Aorta (tissue), 5 donors: Measurements from ENCODE around the gene NXPH3. TPM values are rescaled to one million over a fixed set of nuclear protein-coding genes. Genes with fewer than 3 reads are reported as not detected.
A peak's percentile ranks its signal among the peaks of the same experiment; 100 is the strongest.

Source experiments
- ATAC-seq: fragments of 200-7000 bp; cut with Tn5 transposase; one replicate; pipeline ENCODE4 v1.9.1; 2022; ENCODE audit warnings: moderate library complexity; ENCODE audit not compliant: low FRiP score
- DNase-seq, 2 donors: peaks; one replicate each; pipeline ENCODE4 v3.0.0-alpha.2; 2020
- H3K27ac ChIP-seq, 2 donors: one replicate each; pipeline ENCODE4 v1.5.1; 2013; ENCODE audit warnings: low read length in 2 of 2, mild to moderate bottlenecking in 2 of 2, moderate library complexity in 2 of 2, control low read depth in 1 of 2, inconsistent platforms in 1 of 2, low read depth in 1 of 2
- H3K27me3 ChIP-seq, 2 donors: one replicate each; pipeline ENCODE4 v1.6.1; 2013; ENCODE audit warnings: control low read depth in 1 of 2, low read length in 1 of 2, mild to moderate bottlenecking in 1 of 2, moderate library complexity in 1 of 2; ENCODE audit not compliant: insufficient read depth in 2 of 2, control insufficient read depth in 1 of 2
- H3K36me3 ChIP-seq, 2 donors: one replicate each; pipeline ENCODE4 v1.6.1; 2013; ENCODE audit warnings: control low read depth in 1 of 2, low read length in 1 of 2, mild to moderate bottlenecking in 1 of 2; ENCODE audit not compliant: insufficient read depth in 2 of 2, control insufficient read depth in 1 of 2
- H3K4me1 ChIP-seq, 2 donors: one replicate each; pipeline ENCODE4 v1.6.1; 2013; ENCODE audit warnings: low read length in 2 of 2, control low read depth in 1 of 2, mild to moderate bottlenecking in 1 of 2, moderate library complexity in 1 of 2; ENCODE audit not compliant: insufficient read depth in 2 of 2, control insufficient read depth in 1 of 2
- H3K4me3 ChIP-seq, 2 donors: one replicate each; pipeline ENCODE4 v1.5.1; 2013; ENCODE audit warnings: low read length in 2 of 2, control low read depth in 1 of 2, mild to moderate bottlenecking in 1 of 2
- H3K9me3 ChIP-seq: one replicate; pipeline ENCODE4 v1.6.1; 2013; ENCODE audit warnings: mild to moderate bottlenecking, low read length; ENCODE audit not compliant: control insufficient read depth
- WGBS, 2 donors: extraction: QIAGEN DNeasy Blood & Tissue Kit; methylation state at CpG; one replicate each; pipeline ENCODE4 v1.1.7; 2013; 5-methylcytosine and 5-hydroxymethylcytosine counted together
- intact Hi-C, 2 donors: fragments of 100-400 bp; cut with DNase I; formaldehyde crosslinking; loops; one replicate each; pipeline versions ENCODE4 v1.14.2 to v1.15.0; 2022
- polyA plus RNA-seq, 2 donors: library from polyadenylated mRNA; stranded (reverse); fragments of 200-250 nt; gene quantifications; one replicate each; pipeline ENCODE4 v1.2.3, GENCODE V29; 2013
- total RNA-seq, 2 donors: library from RNA; stranded (reverse); fragmentation: NEBNext Ultra II Directional; extraction: Animal tissue kit (Norgen Biotek cat#: 25700); gene quantifications; one replicate each; pipeline ENCODE4 v1.2.1, GENCODE V29; 2021
- donor health status: healthy with polysubstance abuse.
- donor health status: Bipolar disorder and iron deficiency.
- donor health status: DM: no; HTN: no; CAD: no.
- donor health status: DM: no; HTN: no; CAD: no.
- donor health status: DM: yes; HTN: yes; CAD: no.

NXPH3 gene
- total and polyA plus RNA-seq, 4 donors: 40.4 to 87.5 (median 65.5) TPM

- Histone ChIP-seq H3K9me3 (no peaks in the 10 kb centered on the region), H3K4me3 (no peak overlapping the region), H3K27ac (peak overlapping the region in 1 of 2 donors; percentile 14), H3K4me1 (peaks cover 0 to 2% of the 10 kb centered on the region in 2 donors), H3K36me3 (peaks cover 0 to 3% of the 10 kb centered on the region in 2 donors), H3K27me3 (no peaks in the 10 kb centered on the region)
- WGBS, 2 donors: 37 to 47% methylated on average over 6 of the region's 6 CpGs
- intact Hi-C loops: no loop called here
- ATAC-seq (no peak), DNase-seq (no peak)
These were observed 6.0 kb downstream of the NXPH3 start for GRCh38 chr17:49581648-49581998.

DNA sequence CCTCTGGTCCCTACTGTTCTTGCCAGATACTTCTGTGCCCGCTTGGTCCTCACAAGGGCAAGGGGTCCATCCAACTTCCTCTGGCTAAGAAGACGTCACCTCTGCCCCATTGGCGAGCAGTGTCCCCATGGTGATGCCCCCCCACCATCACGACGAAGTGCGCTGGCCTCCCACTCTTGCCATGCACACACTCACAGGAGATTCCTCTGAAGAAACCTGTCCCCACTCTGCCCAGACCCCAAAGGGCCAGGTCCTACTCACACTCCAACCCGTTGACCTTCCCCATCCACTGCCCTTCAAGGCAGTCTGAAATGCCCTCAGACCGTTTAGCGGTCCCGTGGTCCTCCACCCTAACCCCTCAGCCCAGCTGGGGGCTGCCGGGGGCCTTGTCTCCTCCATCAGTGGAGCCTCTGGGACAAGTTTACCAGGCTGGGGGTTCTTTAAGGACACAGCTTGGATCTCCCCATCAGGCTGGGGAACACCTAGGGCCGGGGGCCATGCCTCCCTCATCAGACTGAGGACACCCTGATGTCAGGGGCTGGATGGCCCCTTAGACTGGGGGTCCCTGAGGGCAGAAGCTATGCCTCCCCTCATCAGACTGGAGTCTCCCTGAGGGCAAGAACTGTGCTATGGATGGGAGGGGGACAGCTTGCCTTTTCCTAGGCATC, 6.5 kb downstream of the NXPH3 start:
- peak overlapping the region in 1 of 2 donors; percentile 14 for H3K27ac ChIP-seq
- H3K4me3 ChIP-seq: no peak overlapping the region
- H3K27me3 ChIP-seq: no peaks in the 10 kb centered on the region
- H3K36me3 ChIP-seq: peaks cover 0 to 3% of the 10 kb centered on the region in 2 donors
- no peaks in the 10 kb centered on the region for H3K9me3 ChIP-seq
- DNase-seq (no peak), ATAC-seq (no peak)
- intact Hi-C loops: no loop called here
- peaks cover 0 to 2% of the 10 kb centered on the region in 2 donors for H3K4me1 ChIP-seq
- 83 to 85% methylated on average over 12 of the region's 12 CpGs for WGBS, 2 donors

DNA sequence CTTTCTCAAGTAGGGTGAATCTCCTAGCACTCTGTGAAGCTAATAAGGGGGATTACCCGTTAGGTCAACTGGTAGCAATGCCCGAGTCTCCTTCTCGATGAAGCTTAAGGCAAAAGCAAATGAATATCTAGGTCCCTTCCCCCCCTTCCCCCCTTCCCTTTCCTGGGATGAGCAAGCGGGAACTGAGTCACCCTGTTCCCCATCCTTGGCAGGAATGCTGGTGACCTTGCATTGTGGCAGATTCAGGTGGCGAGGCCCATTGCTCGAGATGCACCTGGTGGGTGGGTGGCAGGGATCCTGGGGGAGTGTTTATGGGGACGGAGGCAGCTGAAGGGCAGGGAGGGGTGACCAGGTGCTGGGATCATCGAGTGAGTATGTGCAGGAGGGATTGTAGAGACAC, 7.1 kb downstream of the NXPH3 start:
- no peak for ATAC-seq
- DNase-seq: no peak
- peaks cover 0 to 2% of the 10 kb centered on the region in 2 donors for H3K4me1 ChIP-seq
- WGBS, 2 donors: 84 to 88% methylated on average over 8 of the region's 8 CpGs
- H3K9me3 ChIP-seq: no peaks in the 10 kb centered on the region
- peaks cover 0 to 3% of the 10 kb centered on the region in 2 donors for H3K36me3 ChIP-seq
- H3K27me3 ChIP-seq: no peaks in the 10 kb centered on the region
- peak overlapping the region in 1 of 2 donors; percentile 25 for H3K27ac ChIP-seq
- H3K4me3 ChIP-seq: no peak overlapping the region
- intact Hi-C loops: no loop called here

DNA sequence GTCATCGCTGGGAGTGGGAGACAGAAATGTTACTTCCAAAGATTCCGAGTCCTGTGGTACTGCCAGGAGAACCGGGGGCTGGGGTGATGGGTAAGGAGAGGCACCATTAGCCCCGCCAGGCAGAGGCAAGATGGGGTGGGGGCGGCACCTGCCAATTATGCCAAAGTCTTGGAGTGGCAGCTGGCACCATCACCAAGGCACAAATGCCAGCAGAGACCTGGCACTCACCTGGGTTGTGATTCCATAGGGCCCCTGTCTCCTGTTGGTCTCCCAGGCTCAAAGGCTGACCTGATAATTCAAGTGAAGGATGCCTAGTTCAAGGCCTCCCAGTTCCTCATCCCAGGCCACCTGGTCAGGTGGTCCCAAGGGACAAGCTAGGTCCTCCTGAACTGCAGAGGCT, 7.6 kb downstream of the NXPH3 start:
- no peak for DNase-seq
- peaks cover 0 to 3% of the 10 kb centered on the region in 2 donors for H3K36me3 ChIP-seq
- WGBS, 2 donors: 89 to 94% methylated on average over 5 of the region's 5 CpGs
- H3K9me3 ChIP-seq: no peaks in the 10 kb centered on the region
- no peak for ATAC-seq
- H3K27ac ChIP-seq: peak overlapping the region in 1 of 2 donors; percentile 25
- intact Hi-C loops: no loop called here
- H3K4me3 ChIP-seq: no peak overlapping the region
- peaks cover 0 to 2% of the 10 kb centered on the region in 2 donors for H3K4me1 ChIP-seq
- no peaks in the 10 kb centered on the region for H3K27me3 ChIP-seq

- peaks cover 0 to 4% of the 10 kb centered on the region in 2 donors for H3K4me1 ChIP-seq
- H3K4me3 ChIP-seq: no peak overlapping the region
- peaks cover 0 to 3% of the 10 kb centered on the region in 2 donors for H3K36me3 ChIP-seq
- DNase-seq: no peak
- intact Hi-C loops: no loop called here
- H3K9me3 ChIP-seq: no peaks in the 10 kb centered on the region
- ATAC-seq: no peak
- H3K27ac ChIP-seq: peak overlapping the region in 1 of 2 donors; percentile 16
- H3K27me3 ChIP-seq: no peaks in the 10 kb centered on the region
- 73 to 74% methylated on average over 4 of the region's 4 CpGs for WGBS, 2 donors
These were observed 8.2 kb downstream of the NXPH3 start for GRCh38 chr17:49583889-49584288.

DNA sequence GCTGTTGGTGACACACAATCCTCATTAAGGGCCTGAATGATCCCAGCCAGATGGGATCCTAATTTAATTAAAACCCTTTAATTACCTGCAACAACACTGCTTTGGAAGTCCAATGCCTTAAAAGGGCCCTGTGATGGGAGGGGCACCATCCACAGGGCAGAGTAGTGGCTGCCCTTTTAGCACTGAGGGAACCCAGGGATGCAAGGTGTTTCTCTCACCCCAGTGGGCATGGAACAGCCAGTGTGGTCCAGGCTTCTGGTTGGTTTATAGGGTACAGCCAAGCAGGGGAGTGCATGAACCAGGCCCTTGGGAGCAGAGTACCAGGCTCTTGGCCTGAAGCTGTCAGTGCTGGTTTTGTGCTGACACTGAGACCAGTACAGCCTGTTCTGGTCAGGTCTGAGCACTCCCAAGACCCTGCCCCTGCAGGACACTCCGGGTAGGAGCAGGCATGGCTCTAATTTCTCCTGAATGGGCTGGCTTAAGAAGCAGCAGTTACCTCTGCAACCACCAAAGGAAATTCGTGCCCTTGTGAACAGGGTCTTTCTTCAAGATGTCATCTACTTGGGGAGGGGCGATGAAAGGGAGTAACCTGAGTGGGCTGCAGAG, 9.9 kb downstream of the NXPH3 start:
- Histone ChIP-seq H3K27me3 (no peaks in the 10 kb centered on the region), H3K4me1 (peaks cover 2 to 4% of the 10 kb centered on the region in 2 donors), H3K4me3 (no peak overlapping the region), H3K27ac (peak overlapping the region in 1 of 2 donors; percentile 33), H3K9me3 (no peaks in the 10 kb centered on the region), H3K36me3 (no peaks in the 10 kb centered on the region)
- ATAC-seq (no peak), DNase-seq (no peak)
- 62 to 63% methylated on average over 3 of the region's 3 CpGs for WGBS, 2 donors
- intact Hi-C loops: no loop called here

- 84 to 88% methylated on average over 12 of the region's 12 CpGs for WGBS, 2 donors
- H3K36me3 ChIP-seq: peaks cover 0 to 2% of the 10 kb centered on the region in 2 donors
- H3K27ac ChIP-seq: peak overlapping the region in 1 of 2 donors; percentile 18
- intact Hi-C loops: no loop called here
- ATAC-seq (no peak), DNase-seq (no peak)
- no peak overlapping the region for H3K4me3 ChIP-seq
- H3K27me3 ChIP-seq: no peaks in the 10 kb centered on the region
- peaks cover 2 to 4% of the 10 kb centered on the region in 2 donors for H3K4me1 ChIP-seq
- H3K9me3 ChIP-seq: no peaks in the 10 kb centered on the region
These were observed 11.8 kb downstream of the NXPH3 start for GRCh38 chr17:49587366-49588073.

GRCh38 chr17:49588312-49588711, 12.6 kb downstream of the NXPH3 start:
- H3K27ac ChIP-seq: peak overlapping the region in 1 of 2 donors; percentile 84
- intact Hi-C loops: no loop called here
- peaks cover 2 to 4% of the 10 kb centered on the region in 2 donors for H3K4me1 ChIP-seq
- peaks cover 0 to 2% of the 10 kb centered on the region in 2 donors for H3K36me3 ChIP-seq
- ATAC-seq: no peak
- no peak overlapping the region for H3K4me3 ChIP-seq
- no peaks in the 10 kb centered on the region for H3K9me3 ChIP-seq
- DNase-seq: no peak
- no peaks in the 10 kb centered on the region for H3K27me3 ChIP-seq
- 74 to 75% methylated on average over 8 of the region's 8 CpGs for WGBS, 2 donors
